Measurements from ENCODE around the gene ENTPD3. TPM values are rescaled to one million over a fixed set of nuclear protein-coding genes. Genes with fewer than 3 reads are reported as not detected.

ENTPD3 gene
- total and polyA plus RNA-seq, 4 donors, result 1.5 to 6.1 (median 3.7) TPM

- peak overlapping the region; percentile 93 for H3K9ac ChIP-seq (ENCODE audit: insufficient read depth in 1 of 2, low read length in 2 of 2)
- DNase-seq (peak; percentile 99), ATAC-seq (ENCODE audit: insufficient read depth, low FRiP score) (peak; percentile 96)
- peak overlapping the region; percentile 90 to 92 for H3K27ac ChIP-seq (ENCODE audit: low read depth in 1 of 2, low read length in 1 of 2)
- no peaks in the 10 kb centered on the region for H3K27me3 ChIP-seq (ENCODE audit: control insufficient read depth in 3 of 3, insufficient read depth in 3 of 3, low read length in 2 of 3)
- TF ChIP-seq, protein P1, sequence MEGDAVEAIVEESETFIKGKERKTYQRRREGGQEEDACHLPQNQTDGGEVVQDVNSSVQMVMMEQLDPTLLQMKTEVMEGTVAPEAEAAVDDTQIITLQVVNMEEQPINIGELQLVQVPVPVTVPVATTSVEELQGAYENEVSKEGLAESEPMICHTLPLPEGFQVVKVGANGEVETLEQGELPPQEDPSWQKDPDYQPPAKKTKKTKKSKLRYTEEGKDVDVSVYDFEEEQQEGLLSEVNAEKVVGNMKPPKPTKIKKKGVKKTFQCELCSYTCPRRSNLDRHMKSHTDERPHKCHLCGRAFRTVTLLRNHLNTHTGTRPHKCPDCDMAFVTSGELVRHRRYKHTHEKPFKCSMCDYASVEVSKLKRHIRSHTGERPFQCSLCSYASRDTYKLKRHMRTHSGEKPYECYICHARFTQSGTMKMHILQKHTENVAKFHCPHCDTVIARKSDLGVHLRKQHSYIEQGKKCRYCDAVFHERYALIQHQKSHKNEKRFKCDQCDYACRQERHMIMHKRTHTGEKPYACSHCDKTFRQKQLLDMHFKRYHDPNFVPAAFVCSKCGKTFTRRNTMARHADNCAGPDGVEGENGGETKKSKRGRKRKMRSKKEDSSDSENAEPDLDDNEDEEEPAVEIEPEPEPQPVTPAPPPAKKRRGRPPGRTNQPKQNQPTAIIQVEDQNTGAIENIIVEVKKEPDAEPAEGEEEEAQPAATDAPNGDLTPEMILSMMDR (IDR thresholded peaks at IDR 0.05; ENCODE audit: control extremely low read depth, extremely low read depth), result no peak
- WGBS, 2 donors, result 0 to 1% methylated on average over 41 of the region's 41 CpGs
- H3K9me3 ChIP-seq (ENCODE audit: control insufficient read depth in 4 of 4, insufficient read depth in 3 of 4, low read length in 3 of 4), result no peaks in the 10 kb centered on the region
- peaks cover 2 to 18% (median 8%) of the 10 kb centered on the region in 5 donors for H3K4me1 ChIP-seq (ENCODE audit: control insufficient read depth in 5 of 5, insufficient read depth in 5 of 5, low read length in 5 of 5)
- peak overlapping the region; percentile 53 for H3K4me3 ChIP-seq
- H3K36me3 ChIP-seq (ENCODE audit: control insufficient read depth in 4 of 4, insufficient read depth in 4 of 4, low read length in 4 of 4), result peaks cover 0 to 5% (median under 1%) of the 10 kb centered on the region in 4 donors
These were observed 66.1 kb downstream of the ENTPD3 start for GRCh38 chr3:40452876-40453730.

GRCh38 chr3:40453933-40454332, 66.9 kb downstream of the ENTPD3 start:
- H3K4me3 ChIP-seq, result no peak overlapping the region
- H3K27ac ChIP-seq (ENCODE audit: low read depth in 1 of 2, low read length in 1 of 2), result peak overlapping the region in 1 of 2 donors; percentile 92
- peaks cover 5 to 11% (median 8%) of the 10 kb centered on the region in 4 donors for H3K36me3 ChIP-seq (ENCODE audit: control insufficient read depth in 4 of 4, insufficient read depth in 4 of 4, low read length in 4 of 4)
- H3K4me1 ChIP-seq (ENCODE audit: control insufficient read depth in 5 of 5, insufficient read depth in 5 of 5, low read length in 5 of 5), result peaks cover 10 to 27% (median 13%) of the 10 kb centered on the region in 5 donors
- H3K9ac ChIP-seq (ENCODE audit: insufficient read depth in 1 of 2, low read length in 2 of 2), result peak overlapping the region in 1 of 2 donors; percentile 85
- DNase-seq (no peak), ATAC-seq (ENCODE audit: insufficient read depth, low FRiP score) (no peak)
- no peaks in the 10 kb centered on the region for H3K9me3 ChIP-seq (ENCODE audit: control insufficient read depth in 4 of 4, insufficient read depth in 3 of 4, low read length in 3 of 4)
- WGBS, 2 donors, result 40 to 42% methylated on average over 6 of the region's 6 CpGs
- no peaks in the 10 kb centered on the region for H3K27me3 ChIP-seq (ENCODE audit: control insufficient read depth in 3 of 3, insufficient read depth in 3 of 3, low read length in 2 of 3)
- TF ChIP-seq, protein P1 (IDR thresholded peaks at IDR 0.05; ENCODE audit: control extremely low read depth, extremely low read depth), result no peak

GRCh38 chr3:40455328-40455727, 68.3 kb downstream of the ENTPD3 start:
- ATAC-seq (ENCODE audit: insufficient read depth, low FRiP score), result no peak
- peaks cover 10 to 28% (median 13%) of the 10 kb centered on the region in 5 donors for H3K4me1 ChIP-seq (ENCODE audit: control insufficient read depth in 5 of 5, insufficient read depth in 5 of 5, low read length in 5 of 5)
- WGBS, 2 donors, result 89 to 96% methylated on average over 4 of the region's 4 CpGs

More at GRCh38 chr3:40455328-40455727, 68.3 kb downstream of the ENTPD3 start:
- Histone ChIP-seq H3K9ac (ENCODE audit: insufficient read depth in 1 of 2, low read length in 2 of 2) (no peak overlapping the region), H3K27ac (ENCODE audit: low read depth in 1 of 2, low read length in 1 of 2) (no peak overlapping the region), H3K9me3 (ENCODE audit: control insufficient read depth in 4 of 4, insufficient read depth in 3 of 4, low read length in 3 of 4) (no peaks in the 10 kb centered on the region), H3K4me3 (no peak overlapping the region), H3K36me3 (ENCODE audit: control insufficient read depth in 4 of 4, insufficient read depth in 4 of 4, low read length in 4 of 4) (peaks cover 9 to 21% (median 13%) of the 10 kb centered on the region in 4 donors), H3K27me3 (ENCODE audit: control insufficient read depth in 3 of 3, insufficient read depth in 3 of 3, low read length in 2 of 3) (no peaks in the 10 kb centered on the region)
- TF ChIP-seq, protein P1 (IDR thresholded peaks at IDR 0.05; ENCODE audit: control extremely low read depth, extremely low read depth), result no peak
- no peak for DNase-seq

Measured in lung (tissue), 12 donors.